Natural killer cell (primary cell): ENCODE results near the gene OR6N2. TPM values are rescaled to one million over a fixed set of nuclear protein-coding genes. Genes with fewer than 3 reads are reported as not detected.

Source experiments
- ATAC-seq, 3 donors: fragments of 150-1000 bp in 2 of 3; fragments of 200-7000 bp in 1 of 3; cut with Tn5 transposase; 1 replicate in 1 of 3; 2 replicates in 2 of 3; pipeline ENCODE4 v1.10.0; 2021; ENCODE audit warnings: mild to moderate bottlenecking in 2 of 3, moderate library complexity in 2 of 3
- DNase-seq, 2 donors: peaks; one replicate each; pipeline versions ENCODE4 v3.0.0 to v3.0.0-alpha.2; 2013 to 2021; ENCODE audit warnings: mixed read lengths in 1 of 2
- H3K27ac ChIP-seq: one replicate; pipeline ENCODE4 v1.5.1; 2013; ENCODE audit warnings: mild to moderate bottlenecking, low read length
- H3K27me3 ChIP-seq: one replicate; pipeline ENCODE4 v1.6.1; 2013; ENCODE audit warnings: low read length; ENCODE audit not compliant: control insufficient read depth, insufficient read depth
- H3K36me3 ChIP-seq: one replicate; pipeline ENCODE4 v1.6.1; 2013; ENCODE audit warnings: low read length; ENCODE audit not compliant: control insufficient read depth, insufficient read depth
- H3K4me1 ChIP-seq: one replicate; pipeline ENCODE4 v1.6.1; 2013; ENCODE audit warnings: low read length; ENCODE audit not compliant: control insufficient read depth, insufficient read depth
- H3K4me3 ChIP-seq: one replicate; pipeline ENCODE4 v1.5.1; 2013; ENCODE audit warnings: low read length
- H3K9me3 ChIP-seq: one replicate; pipeline ENCODE4 v1.6.1; 2013; ENCODE audit warnings: low read length; ENCODE audit not compliant: control insufficient read depth, insufficient read depth
- H3K27ac Mint-ChIP-seq, 2 donors: one replicate each; pipeline ENCODE4 v1.8.0; 2022; ENCODE audit warnings: mild to moderate bottlenecking in 2 of 2, mixed read lengths in 2 of 2, moderate library complexity in 1 of 2
- H3K27me3 Mint-ChIP-seq, 2 donors: one replicate each; pipeline ENCODE4 v1.8.0; 2022; ENCODE audit warnings: low read depth in 2 of 2, mixed read lengths in 2 of 2
- H3K36me3 Mint-ChIP-seq: one replicate; pipeline ENCODE4 v1.8.0; 2022; ENCODE audit warnings: mixed read lengths
- H3K4me1 Mint-ChIP-seq, 2 donors: one replicate each; pipeline ENCODE4 v1.8.0; 2022; ENCODE audit warnings: mixed read lengths in 2 of 2
- H3K4me3 Mint-ChIP-seq: one replicate; pipeline ENCODE4 v1.8.0; 2022; ENCODE audit warnings: mild to moderate bottlenecking, moderate library complexity, mixed read lengths
- H3K9me3 Mint-ChIP-seq, 2 donors: one replicate each; pipeline ENCODE4 v1.8.0; 2022; ENCODE audit warnings: mixed read lengths in 2 of 2
- CTCF ChIP-seq: fragments of 200-600 bp; IDR thresholded peaks from one replicate; pipeline ENCODE4 v1.8.0; 2022; ENCODE audit warnings: antibody characterized with exemption
- WGBS: methylation state at CpG from one replicate; pipeline ENCODE4 v1.1.7; 2013; ENCODE audit warnings: missing lambda C conversion rate; ENCODE audit not compliant: insufficient coverage; 5-methylcytosine and 5-hydroxymethylcytosine counted together
- intact Hi-C: fragments of 100-400 bp; cut with micrococcal nuclease; formaldehyde crosslinking; loops from one replicate; pipeline ENCODE4 v1.14.2; 2022
- total RNA-seq, 4 donors: library from RNA; stranded (reverse); fragments of 120-200 nt in 1 of 4; gene quantifications; one replicate each; pipeline versions ENCODE4 v1.2.3 to v1.2.4, GENCODE V29; 2013 to 2022

Gene OR6N2
- total RNA-seq, result under 1 TPM in 1 of 3 donors, not detected in 2; 0.95 TPM
- total RNA-seq (2013), result not detected

- H3K27me3 ChIP-seq, result no peaks in the 10 kb centered on the region
- no peak within 1 kb of the TSS for H3K27ac Mint-ChIP-seq
- no peaks in the 10 kb centered on the region for H3K36me3 Mint-ChIP-seq
- no peaks in the 10 kb centered on the region for H3K36me3 ChIP-seq
- peaks cover 0 to 2% of the 10 kb centered on the region in 2 donors for H3K9me3 Mint-ChIP-seq
- intact Hi-C loops, result no loop called here
- H3K4me3 ChIP-seq, result no peak within 1 kb of the TSS
- H3K4me1 ChIP-seq, result peaks cover 6% of the 10 kb centered on the region
- no peaks in the 10 kb centered on the region for H3K9me3 ChIP-seq
- H3K4me3 Mint-ChIP-seq, result no peak within 1 kb of the TSS
- no peak for ATAC-seq
- DNase-seq, result no peak
- no peak within 1 kb of the TSS for H3K27ac ChIP-seq
- peaks cover 6 to 15% of the 10 kb centered on the region in 2 donors for H3K27me3 Mint-ChIP-seq
- peaks cover 15 to 16% of the 10 kb centered on the region in 2 donors for H3K4me1 Mint-ChIP-seq
- TF ChIP-seq CTCF, result no peak
These were observed at the start of gene OR6N2 for GRCh38 chr1:158781104-158781503. OR6N2 (minus strand) TSS chr1:158781204; CDS start chr1:158777635, 3,569 bp downstream.

GRCh38 chr1:158830074-158830677, 49.2 kb upstream of the OR6N2 start:
- Mint-ChIP-seq H3K27me3 (no peaks in the 10 kb centered on the region), H3K4me3 (no peak overlapping the region), H3K9me3 (peaks cover 0 to 7% of the 10 kb centered on the region in 2 donors), H3K4me1 (peaks cover 10 to 26% of the 10 kb centered on the region in 2 donors), H3K27ac (peak overlapping the region; percentile 17 to 88), H3K36me3 (peaks cover 9% of the 10 kb centered on the region)
- no peaks in the 10 kb centered on the region for H3K27me3 ChIP-seq
- no peak for DNase-seq
- no peak for TF ChIP-seq CTCF
- no peak overlapping the region for H3K27ac ChIP-seq
- peak in 2 of 3 donors; percentile 30 to 50 for ATAC-seq
- H3K4me3 ChIP-seq, result no peak overlapping the region
- 64% methylated on average over 2 of the region's 2 CpGs for WGBS
- H3K4me1 ChIP-seq, result peaks cover 4% of the 10 kb centered on the region
- intact Hi-C loops, result no loop called here
- peaks cover 14% of the 10 kb centered on the region for H3K9me3 ChIP-seq
- no peaks in the 10 kb centered on the region for H3K36me3 ChIP-seq

GRCh38 chr1:158821723-158822122, 40.7 kb upstream of the OR6N2 start:
- Histone ChIP-seq H3K36me3 (no peaks in the 10 kb centered on the region), H3K9me3 (no peaks in the 10 kb centered on the region), H3K27ac (no peak overlapping the region), H3K4me1 (peaks cover 14% of the 10 kb centered on the region), H3K4me3 (no peak overlapping the region), H3K27me3 (no peaks in the 10 kb centered on the region)
- Mint-ChIP-seq H3K27ac (peak overlapping the region in 1 of 2 donors; percentile 12), H3K36me3 (no peaks in the 10 kb centered on the region), H3K4me1 (peaks cover 22 to 29% of the 10 kb centered on the region in 2 donors), H3K4me3 (no peak overlapping the region), H3K9me3 (no peaks in the 10 kb centered on the region), H3K27me3 (no peaks in the 10 kb centered on the region)
- no CpG with 5 or more reads among the region's 1 CpG for WGBS
- no peak for DNase-seq
- ATAC-seq, result no peak
- no peak for TF ChIP-seq CTCF
- intact Hi-C loops, result no loop called here
